GM12874 (cell line): ENCODE measurements around the gene NAP1L4.

Experiments
- TF ChIP-seq, protein P1 (sequence below): IDR thresholded peaks from 2 replicates; pipeline ENCODE4 v1.5.1; 2011; ENCODE audit warnings: low read depth, mild to moderate bottlenecking, control low read depth, low read length, moderate library complexity; ENCODE audit not compliant: insufficient read depth

NAP1L4 gene

DNA sequence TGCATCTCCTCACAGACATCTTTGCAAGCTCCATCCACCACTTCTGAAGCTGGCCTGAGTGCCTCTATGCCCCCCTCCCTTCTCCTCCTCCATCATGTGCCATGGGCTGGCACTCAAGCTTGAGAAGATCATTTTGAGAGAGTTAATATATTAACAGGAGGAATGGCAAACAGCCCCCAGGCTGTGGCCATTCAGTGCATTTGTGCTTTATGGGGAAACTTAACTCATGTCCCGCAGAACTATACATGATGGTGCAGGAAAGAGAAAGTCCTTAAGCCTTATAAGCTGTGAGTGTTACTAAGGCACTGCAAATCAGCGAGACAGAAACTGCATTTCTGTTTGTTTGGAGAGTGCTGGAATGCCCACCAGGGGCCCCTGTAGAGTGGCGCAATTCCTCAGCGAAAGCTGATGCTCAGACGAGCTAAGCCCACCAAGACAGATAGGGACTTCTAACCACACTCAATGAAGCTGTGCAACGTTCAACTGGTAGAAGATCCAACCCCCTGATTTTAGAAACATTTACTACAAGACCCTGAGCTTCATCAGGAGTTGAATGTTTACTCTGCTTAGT is 36.1 kb downstream of the NAP1L4 start:
- TF ChIP-seq, protein P1, sequence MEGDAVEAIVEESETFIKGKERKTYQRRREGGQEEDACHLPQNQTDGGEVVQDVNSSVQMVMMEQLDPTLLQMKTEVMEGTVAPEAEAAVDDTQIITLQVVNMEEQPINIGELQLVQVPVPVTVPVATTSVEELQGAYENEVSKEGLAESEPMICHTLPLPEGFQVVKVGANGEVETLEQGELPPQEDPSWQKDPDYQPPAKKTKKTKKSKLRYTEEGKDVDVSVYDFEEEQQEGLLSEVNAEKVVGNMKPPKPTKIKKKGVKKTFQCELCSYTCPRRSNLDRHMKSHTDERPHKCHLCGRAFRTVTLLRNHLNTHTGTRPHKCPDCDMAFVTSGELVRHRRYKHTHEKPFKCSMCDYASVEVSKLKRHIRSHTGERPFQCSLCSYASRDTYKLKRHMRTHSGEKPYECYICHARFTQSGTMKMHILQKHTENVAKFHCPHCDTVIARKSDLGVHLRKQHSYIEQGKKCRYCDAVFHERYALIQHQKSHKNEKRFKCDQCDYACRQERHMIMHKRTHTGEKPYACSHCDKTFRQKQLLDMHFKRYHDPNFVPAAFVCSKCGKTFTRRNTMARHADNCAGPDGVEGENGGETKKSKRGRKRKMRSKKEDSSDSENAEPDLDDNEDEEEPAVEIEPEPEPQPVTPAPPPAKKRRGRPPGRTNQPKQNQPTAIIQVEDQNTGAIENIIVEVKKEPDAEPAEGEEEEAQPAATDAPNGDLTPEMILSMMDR: no peak

DNA sequence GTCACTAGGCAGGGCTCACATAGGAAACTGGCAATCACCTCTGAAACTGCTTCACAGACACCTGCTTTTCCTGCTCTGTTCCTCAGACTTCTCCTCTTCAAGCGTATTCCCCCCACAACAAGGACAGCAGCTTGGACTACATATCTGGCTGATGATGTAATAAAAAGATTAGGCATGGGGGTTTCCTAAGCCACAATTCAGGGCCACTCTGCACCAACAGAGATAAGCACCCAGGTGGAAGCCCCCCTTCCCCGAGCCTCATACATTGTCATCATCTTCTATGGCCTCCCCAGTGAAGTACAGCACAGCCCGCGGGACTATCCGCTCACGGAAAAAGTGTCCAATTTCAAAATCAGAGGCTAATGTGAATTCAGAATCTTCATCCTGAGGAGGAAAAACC is 37.9 kb downstream of the NAP1L4 start:
- TF ChIP-seq, protein P1: no peak

DNA sequence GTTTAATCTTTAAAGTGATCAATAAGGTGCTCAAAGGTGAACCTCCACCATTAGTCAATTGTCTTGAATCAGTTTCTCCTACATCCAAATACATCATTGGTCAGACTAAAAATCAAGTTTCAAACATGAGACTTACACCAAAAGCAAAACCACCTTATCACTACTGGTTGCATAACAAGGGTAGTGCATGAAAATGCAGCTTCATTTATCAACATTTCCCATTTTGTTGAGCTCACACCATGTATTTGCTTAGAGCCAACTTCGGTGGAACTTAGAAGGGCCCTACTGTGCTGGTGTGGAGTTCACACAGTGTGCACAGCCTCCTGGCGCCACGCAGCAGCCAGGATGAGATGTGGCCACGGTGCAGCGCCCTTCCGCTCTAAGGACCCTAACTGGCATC is 39.8 kb downstream of the NAP1L4 start:
- TF ChIP-seq, protein P1: no peak

DNA sequence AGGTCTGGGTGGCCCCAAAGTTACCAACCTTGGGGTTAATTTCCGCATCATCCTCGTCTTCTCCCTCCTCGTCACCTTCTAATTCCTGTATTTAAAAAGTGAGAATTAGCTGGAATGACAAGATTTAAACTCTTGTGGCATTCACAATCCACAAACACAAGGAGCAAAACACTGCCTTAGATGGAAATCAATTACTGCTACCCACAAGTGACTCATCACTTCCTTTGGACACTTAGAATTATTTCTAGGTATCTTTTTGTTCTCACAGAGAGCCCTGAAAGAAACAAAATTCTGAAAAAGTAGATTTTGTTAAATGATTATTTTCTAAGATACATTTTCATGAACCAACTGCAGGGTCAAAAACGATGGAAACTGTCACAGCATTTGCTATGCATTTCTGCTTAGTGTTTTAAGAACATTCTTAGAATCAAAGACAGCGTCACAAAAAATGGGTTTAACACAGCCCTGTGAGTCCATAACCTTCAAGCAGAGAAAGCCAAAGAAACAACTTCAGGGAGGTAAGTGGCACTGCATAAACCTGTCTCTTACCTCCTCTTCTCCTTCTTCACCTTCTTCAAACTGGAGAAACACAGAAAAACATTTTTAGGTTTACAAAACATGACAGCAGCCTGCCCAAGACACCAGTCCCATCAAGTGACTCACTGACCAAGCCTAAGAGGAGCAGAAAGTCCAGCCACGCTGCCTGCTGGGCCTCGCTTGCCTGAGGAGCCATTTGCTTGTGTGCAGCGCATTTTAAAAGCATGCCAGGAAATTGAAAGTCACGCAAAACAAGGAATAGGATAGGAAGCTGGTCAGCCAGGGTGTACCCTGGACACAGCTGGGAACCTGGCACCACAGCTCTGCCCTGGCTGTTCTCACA is 40.7 kb downstream of the NAP1L4 start:
- TF ChIP-seq, protein P1: no peak

DNA sequence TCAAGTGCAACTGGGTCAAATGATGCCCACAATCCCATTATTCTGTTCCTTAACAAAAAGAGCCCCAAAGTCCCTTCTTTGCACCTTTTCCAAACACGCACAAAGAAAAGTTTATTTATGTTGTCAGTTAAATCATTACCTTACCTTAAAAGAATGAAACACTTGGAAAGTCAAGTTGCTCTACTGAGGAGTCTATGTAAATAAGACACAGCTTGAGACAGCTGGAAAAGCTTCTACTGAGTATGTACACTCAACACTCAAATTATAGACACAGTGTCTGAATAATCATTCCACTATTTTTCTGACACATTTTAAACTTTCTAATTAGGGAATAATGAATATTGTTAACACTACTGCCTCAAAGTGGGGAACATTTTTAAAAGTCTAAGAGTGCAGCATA is 41.3 kb downstream of the NAP1L4 start:
- TF ChIP-seq, protein P1: no peak

DNA sequence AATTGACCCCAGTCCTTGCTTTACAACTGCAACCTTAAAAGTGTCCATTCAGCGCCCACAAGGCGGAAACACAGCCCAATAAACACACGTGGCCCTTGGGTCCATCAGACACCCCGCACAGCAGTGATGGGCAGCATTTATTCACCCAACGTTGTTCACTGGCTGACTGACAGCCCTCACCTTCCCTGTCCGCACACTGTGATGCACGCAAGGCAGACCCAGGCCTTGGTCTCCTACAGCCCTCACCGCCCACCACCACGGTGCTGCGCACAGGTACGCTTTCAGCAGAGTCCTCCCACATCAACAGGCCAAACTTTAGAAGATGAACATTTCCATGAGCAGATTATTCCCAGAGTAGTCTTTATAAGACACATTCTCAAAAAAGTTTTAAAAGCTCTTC is 42.2 kb downstream of the NAP1L4 start:
- TF ChIP-seq, protein P1: no peak

DNA sequence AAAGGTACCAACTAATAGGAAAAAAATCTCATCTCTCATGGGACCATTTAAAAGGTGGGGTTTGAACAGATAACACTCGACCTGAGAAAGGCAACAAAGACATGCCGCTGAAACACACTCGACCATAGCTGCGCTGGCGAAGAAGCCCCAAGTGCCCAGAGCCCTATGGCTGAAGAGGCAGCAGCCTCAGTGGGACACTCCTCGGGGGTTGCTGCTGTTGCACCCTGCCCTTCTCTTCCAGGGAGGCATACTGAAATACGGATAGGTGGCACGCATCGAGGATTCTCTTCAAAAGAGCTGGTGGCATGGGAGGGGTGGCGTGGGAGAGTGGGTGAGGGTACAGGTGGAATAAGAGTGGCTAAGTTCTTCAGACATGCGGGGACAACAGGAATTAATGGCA is 44.4 kb downstream of the NAP1L4 start:
- TF ChIP-seq, protein P1: no peak
